SK-N-SH treated with all-trans-retinoic acid at 6 μM for 48 hours (cell line): Measurements from ENCODE around the gene HCRTR1.

Experiments
- ATAC-seq: fragments of 200-7000 bp; cut with Tn5 transposase; 3 replicates; pipeline ENCODE4 v1.9.1; 2020; ENCODE audit warnings: mild to moderate bottlenecking, moderate library complexity
- ARNTL ChIP-seq: fragments of 450-650 bp; formaldehyde crosslinking; IDR thresholded peaks from 2 replicates; pipeline ENCODE4 v1.5.0; 2020; ENCODE audit warnings: low read depth, mild to moderate bottlenecking, moderate library complexity, borderline replicate concordance
- CSDC2 ChIP-seq: fragments of 250-450 bp; sonication (Bioruptor Pico); IDR thresholded peaks from 2 replicates; pipeline ENCODE4 v1.5.0; 2020; ENCODE audit warnings: mild to moderate bottlenecking, moderate library complexity
- ESRRG ChIP-seq: fragments of 250-450 bp; sonication (Bioruptor Pico); IDR thresholded peaks from 2 replicates; pipeline ENCODE4 v1.6.1; 2021; ENCODE audit warnings: mild to moderate bottlenecking
- ISL1 ChIP-seq: fragments of 250-450 bp; sonication (Bioruptor Pico); IDR thresholded peaks from 2 replicates; pipeline ENCODE4 v2.1.2; 2022; ENCODE audit warnings: mild to moderate bottlenecking, moderate library complexity
- OSR1 ChIP-seq: fragments of 250-450 bp; sonication (Bioruptor Pico); IDR thresholded peaks from 2 replicates; pipeline ENCODE4 v1.8.0; 2022; ENCODE audit warnings: moderate library complexity, mild to moderate bottlenecking, inconsistent platforms
- PPARA ChIP-seq: fragments of 250-450 bp; sonication (Bioruptor Pico); IDR thresholded peaks from 2 replicates; pipeline ENCODE4 v1.5.0; 2020; ENCODE audit warnings: mild to moderate bottlenecking, borderline replicate concordance
- RARB ChIP-seq: fragments of 250-450 bp; sonication (Bioruptor Pico); IDR thresholded peaks from 2 replicates; pipeline ENCODE4 v1.8.0; 2021; ENCODE audit warnings: mild to moderate bottlenecking, moderate library complexity
- ZC3H10 ChIP-seq: fragments of 250-450 bp; sonication (Bioruptor Pico); IDR thresholded peaks from 2 replicates; pipeline ENCODE4 v1.5.1; 2021; ENCODE audit warnings: mild to moderate bottlenecking, moderate library complexity
- ZFP30 ChIP-seq: fragments of 450-650 bp; formaldehyde crosslinking; IDR thresholded peaks from 2 replicates; pipeline ENCODE4 v1.5.0; 2022; ENCODE audit warnings: mild to moderate bottlenecking, moderate library complexity
- ZNF565 ChIP-seq: fragments of 450-650 bp; formaldehyde crosslinking; conservative IDR thresholded peaks from 2 replicates; pipeline ENCODE4 v1.5.0; 2020; ENCODE audit warnings: low read depth, mild to moderate bottlenecking, moderate library complexity
- ZNF70 ChIP-seq: fragments of 450-650 bp; formaldehyde crosslinking; IDR thresholded peaks from 2 replicates; pipeline ENCODE4 v1.5.0; 2020; ENCODE audit warnings: mild to moderate bottlenecking, moderate library complexity
- TF ChIP-seq, protein P1 (sequence below): fragments of 250-450 bp; sonication (Bioruptor Pico); IDR thresholded peaks from 2 replicates; pipeline ENCODE4 v1.5.0; 2020; ENCODE audit warnings: mild to moderate bottlenecking, moderate library complexity
- TF ChIP-seq, protein P2 (sequence below): fragments of 250-450 bp; sonication (Bioruptor Pico); IDR thresholded peaks from 2 replicates; pipeline ENCODE4 v1.8.0; 2021; ENCODE audit warnings: low read depth, mild to moderate bottlenecking, moderate library complexity, borderline replicate concordance
- TF ChIP-seq, protein P3 (sequence below): fragments of 250-450 bp; sonication (Bioruptor Pico); IDR thresholded peaks from 2 replicates; pipeline ENCODE4 v1.8.0; 2020; ENCODE audit warnings: mild to moderate bottlenecking, moderate library complexity, borderline replicate concordance
- TF ChIP-seq, protein P4 (sequence below): fragments of 250-450 bp; sonication (Bioruptor Pico); IDR thresholded peaks from 2 replicates; pipeline ENCODE4 v1.5.1; 2021; ENCODE audit warnings: mild to moderate bottlenecking, moderate library complexity

HCRTR1 gene

DNA sequence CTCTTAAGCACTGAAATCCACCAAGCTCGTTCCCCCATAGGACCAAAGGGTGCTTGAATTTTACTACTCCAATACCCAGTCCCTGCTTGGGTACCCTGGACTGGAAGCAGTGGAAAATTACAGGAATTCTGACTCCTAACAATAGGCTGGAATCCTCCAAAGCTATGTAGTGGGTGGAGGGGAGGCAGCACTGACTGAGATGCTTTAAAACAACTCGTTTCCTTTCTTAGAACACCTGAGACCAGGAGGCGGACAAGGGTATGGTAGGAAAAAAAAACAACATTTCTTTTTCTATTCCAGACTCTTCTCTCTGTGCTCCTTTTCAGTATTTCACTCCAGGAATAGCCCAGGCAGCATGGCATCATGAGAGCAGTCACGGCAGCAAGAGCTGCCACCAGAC is 24.9 kb downstream of the HCRTR1 start:
- TF ChIP-seq ISL1 (CRISPR knock-in tag): no peak
- no peak for ATAC-seq

DNA sequence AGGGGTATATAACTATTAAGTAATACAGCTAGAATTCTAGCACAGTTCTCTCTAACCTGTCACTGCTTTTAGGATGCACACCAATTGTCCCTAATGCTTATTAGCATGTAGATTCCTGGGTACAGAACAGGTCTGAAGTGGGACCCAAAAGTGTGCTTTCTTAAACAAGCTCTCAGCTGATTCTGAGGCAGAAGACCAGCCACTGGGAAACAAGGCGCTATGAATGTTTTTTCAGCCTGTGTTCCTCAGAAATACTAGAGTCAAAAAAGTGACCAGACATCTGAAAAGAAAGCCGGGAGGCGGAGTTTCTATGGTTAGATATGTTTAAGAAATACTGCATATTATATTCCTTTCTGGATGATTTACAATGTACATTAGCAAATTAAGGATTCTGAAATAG is 25.4 kb downstream of the HCRTR1 start:
- ATAC-seq: no peak
- TF ChIP-seq ZNF565 (CRISPR knock-in tag) (no peak), OSR1 (CRISPR knock-in tag) (no peak), ZNF70 (no peak), RARB (CRISPR knock-in tag) (no peak), ZFP30 (CRISPR knock-in tag) (no peak), ISL1 (CRISPR knock-in tag) (no peak), ZC3H10 (CRISPR knock-in tag) (no peak)
- TF ChIP-seq, protein P1, sequence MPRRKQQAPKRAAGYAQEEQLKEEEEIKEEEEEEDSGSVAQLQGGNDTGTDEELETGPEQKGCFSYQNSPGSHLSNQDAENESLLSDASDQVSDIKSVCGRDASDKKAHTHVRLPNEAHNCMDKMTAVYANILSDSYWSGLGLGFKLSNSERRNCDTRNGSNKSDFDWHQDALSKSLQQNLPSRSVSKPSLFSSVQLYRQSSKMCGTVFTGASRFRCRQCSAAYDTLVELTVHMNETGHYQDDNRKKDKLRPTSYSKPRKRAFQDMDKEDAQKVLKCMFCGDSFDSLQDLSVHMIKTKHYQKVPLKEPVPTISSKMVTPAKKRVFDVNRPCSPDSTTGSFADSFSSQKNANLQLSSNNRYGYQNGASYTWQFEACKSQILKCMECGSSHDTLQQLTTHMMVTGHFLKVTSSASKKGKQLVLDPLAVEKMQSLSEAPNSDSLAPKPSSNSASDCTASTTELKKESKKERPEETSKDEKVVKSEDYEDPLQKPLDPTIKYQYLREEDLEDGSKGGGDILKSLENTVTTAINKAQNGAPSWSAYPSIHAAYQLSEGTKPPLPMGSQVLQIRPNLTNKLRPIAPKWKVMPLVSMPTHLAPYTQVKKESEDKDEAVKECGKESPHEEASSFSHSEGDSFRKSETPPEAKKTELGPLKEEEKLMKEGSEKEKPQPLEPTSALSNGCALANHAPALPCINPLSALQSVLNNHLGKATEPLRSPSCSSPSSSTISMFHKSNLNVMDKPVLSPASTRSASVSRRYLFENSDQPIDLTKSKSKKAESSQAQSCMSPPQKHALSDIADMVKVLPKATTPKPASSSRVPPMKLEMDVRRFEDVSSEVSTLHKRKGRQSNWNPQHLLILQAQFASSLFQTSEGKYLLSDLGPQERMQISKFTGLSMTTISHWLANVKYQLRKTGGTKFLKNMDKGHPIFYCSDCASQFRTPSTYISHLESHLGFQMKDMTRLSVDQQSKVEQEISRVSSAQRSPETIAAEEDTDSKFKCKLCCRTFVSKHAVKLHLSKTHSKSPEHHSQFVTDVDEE (CRISPR knock-in tag): no peak
- TF ChIP-seq, protein P2, sequence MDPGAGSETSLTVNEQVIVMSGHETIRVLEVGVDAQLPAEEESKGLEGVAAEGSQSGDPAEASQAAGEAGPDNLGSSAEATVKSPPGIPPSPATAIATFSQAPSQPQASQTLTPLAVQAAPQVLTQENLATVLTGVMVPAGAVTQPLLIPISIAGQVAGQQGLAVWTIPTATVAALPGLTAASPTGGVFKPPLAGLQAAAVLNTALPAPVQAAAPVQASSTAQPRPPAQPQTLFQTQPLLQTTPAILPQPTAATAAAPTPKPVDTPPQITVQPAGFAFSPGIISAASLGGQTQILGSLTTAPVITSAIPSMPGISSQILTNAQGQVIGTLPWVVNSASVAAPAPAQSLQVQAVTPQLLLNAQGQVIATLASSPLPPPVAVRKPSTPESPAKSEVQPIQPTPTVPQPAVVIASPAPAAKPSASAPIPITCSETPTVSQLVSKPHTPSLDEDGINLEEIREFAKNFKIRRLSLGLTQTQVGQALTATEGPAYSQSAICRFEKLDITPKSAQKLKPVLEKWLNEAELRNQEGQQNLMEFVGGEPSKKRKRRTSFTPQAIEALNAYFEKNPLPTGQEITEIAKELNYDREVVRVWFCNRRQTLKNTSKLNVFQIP (CRISPR knock-in tag): no peak
- TF ChIP-seq, protein P3, sequence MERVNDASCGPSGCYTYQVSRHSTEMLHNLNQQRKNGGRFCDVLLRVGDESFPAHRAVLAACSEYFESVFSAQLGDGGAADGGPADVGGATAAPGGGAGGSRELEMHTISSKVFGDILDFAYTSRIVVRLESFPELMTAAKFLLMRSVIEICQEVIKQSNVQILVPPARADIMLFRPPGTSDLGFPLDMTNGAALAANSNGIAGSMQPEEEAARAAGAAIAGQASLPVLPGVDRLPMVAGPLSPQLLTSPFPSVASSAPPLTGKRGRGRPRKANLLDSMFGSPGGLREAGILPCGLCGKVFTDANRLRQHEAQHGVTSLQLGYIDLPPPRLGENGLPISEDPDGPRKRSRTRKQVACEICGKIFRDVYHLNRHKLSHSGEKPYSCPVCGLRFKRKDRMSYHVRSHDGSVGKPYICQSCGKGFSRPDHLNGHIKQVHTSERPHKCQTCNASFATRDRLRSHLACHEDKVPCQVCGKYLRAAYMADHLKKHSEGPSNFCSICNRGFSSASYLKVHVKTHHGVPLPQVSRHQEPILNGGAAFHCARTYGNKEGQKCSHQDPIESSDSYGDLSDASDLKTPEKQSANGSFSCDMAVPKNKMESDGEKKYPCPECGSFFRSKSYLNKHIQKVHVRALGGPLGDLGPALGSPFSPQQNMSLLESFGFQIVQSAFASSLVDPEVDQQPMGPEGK: no peak
- TF ChIP-seq, all 23 proteins: peak for 0

DNA sequence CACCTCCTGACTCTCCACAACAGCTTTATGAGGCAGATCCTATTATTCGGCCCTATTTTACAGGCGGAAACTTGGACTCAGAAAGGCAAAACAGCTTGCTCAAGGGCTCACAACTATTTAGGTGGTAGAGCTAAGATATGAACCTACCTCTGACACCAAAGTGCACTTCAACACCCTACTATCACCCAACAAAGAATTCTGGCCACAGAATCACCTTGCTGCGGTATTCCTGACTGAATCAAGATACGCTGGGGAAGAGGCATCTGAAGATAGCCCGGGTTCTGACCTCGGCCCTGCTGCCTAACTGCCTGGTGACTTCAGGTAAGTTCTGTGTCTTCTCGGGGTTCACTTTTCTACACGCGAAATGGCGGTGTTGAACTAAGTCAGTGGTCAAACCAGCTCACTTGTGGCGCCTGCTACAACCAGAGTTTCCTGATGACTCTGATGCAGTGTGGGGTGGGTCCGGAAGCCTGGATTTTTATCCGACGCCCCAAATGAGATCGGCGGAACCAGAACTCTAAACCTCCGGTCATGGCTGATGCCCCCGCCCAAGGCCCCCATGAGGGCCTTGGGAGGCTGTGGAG is 26.6 kb downstream of the HCRTR1 start:
- peak; percentile 44 for ATAC-seq
- TF ChIP-seq, protein P4, sequence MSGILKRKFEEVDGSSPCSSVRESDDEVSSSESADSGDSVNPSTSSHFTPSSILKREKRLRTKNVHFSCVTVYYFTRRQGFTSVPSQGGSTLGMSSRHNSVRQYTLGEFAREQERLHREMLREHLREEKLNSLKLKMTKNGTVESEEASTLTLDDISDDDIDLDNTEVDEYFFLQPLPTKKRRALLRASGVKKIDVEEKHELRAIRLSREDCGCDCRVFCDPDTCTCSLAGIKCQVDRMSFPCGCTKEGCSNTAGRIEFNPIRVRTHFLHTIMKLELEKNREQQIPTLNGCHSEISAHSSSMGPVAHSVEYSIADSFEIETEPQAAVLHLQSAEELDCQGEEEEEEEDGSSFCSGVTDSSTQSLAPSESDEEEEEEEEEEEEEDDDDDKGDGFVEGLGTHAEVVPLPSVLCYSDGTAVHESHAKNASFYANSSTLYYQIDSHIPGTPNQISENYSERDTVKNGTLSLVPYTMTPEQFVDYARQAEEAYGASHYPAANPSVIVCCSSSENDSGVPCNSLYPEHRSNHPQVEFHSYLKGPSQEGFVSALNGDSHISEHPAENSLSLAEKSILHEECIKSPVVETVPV (CRISPR knock-in tag): no peak
- TF ChIP-seq, protein P1 (CRISPR knock-in tag): no peak
- TF ChIP-seq PPARA (CRISPR knock-in tag) (no peak), ARNTL (CRISPR knock-in tag) (no peak), CSDC2 (CRISPR knock-in tag) (no peak), ESRRG (CRISPR knock-in tag) (no peak)
- TF ChIP-seq, all 23 proteins: peak for 0

DNA sequence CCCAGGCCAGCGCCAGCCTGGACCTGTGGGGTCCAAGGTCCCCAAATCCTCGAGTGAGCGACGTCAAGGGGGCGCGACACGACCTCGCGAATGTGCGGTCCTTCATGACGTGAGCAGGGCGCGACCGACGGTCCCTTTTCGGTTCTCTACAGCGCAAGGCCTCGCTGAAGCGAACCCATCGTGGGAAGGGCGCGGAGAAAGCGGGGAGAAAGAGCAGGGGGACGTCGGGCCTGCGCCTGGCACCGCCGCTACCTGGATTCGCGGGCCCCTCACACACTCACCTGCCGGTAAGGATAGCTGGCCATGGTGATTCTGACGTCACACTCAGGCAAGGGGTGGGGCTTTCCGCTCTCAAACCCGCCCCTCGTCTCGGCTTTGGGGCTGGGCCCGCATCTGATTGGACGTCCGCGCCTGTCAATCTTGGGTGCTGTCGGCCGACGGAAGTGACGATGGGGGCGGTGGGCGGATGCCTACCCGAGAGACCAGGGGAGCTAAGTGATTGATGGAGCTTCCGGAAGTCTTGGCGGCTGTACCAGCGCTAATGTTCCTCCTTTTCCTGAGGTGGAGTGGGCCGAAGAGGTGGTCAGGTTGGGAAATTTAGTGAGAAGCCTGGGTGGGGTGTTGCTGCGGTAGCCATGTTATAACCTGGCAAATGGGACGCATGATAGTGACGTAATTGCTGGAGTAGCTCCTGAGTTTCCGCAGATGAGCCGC is 27.2 kb downstream of the HCRTR1 start, which contains the start of gene PEF1:
PEF1 (minus strand) TSS at position 317 of the 714 bp plus-strand sequence; CDS start at position 305, 12 bp downstream.
- peak; percentile 83 for ATAC-seq
- TF ChIP-seq ZNF70 (no peak), ZNF565 (CRISPR knock-in tag) (no peak)
- TF ChIP-seq, protein P2 (CRISPR knock-in tag): no peak
- TF ChIP-seq, protein P3: no peak
- TF ChIP-seq, protein P1 (CRISPR knock-in tag): 0 out of 2 replicates have a peak, but pooled peaks have one; percentile 10
